Heart right ventricle (tissue), 16 donors: Measurements from ENCODE around the gene CBARP. TPM values are rescaled to one million over a fixed set of nuclear protein-coding genes. Genes with fewer than 3 reads are reported as not detected.

Experiments
- ATAC-seq, 8 donors: fragments of 200-7000 bp; cut with Tn5 transposase; one replicate each; pipeline ENCODE4 v1.9.1; 2020; ENCODE audit warnings: mild to moderate bottlenecking in 8 of 8, moderate library complexity in 8 of 8, moderate number of reproducible peaks in 1 of 8
- DNase-seq, 2 donors: peaks; one replicate each; pipeline ENCODE4 v3.0.0-alpha.2; 2020
- H3K27ac ChIP-seq, 10 donors: fragments of 200-600 bp; sonication (generic) in 2 of 10; one replicate each; pipeline versions ENCODE4 v1.5.0 to v1.8.0; 2020 to 2022; ENCODE audit warnings: mild to moderate bottlenecking in 3 of 10
- H3K27me3 ChIP-seq, 7 donors: fragments of 200-600 bp; one replicate each; pipeline ENCODE4 v1.8.0; 2021 to 2022; ENCODE audit warnings: mild to moderate bottlenecking in 2 of 7
- H3K36me3 ChIP-seq, 9 donors: fragments of 200-600 bp; sonication (generic) in 1 of 9; one replicate each; pipeline versions ENCODE4 v1.5.0 to v1.8.0; 2020 to 2022; ENCODE audit warnings: mild to moderate bottlenecking in 2 of 9
- H3K4me1 ChIP-seq, 9 donors: fragments of 200-600 bp; sonication (generic) in 1 of 9; one replicate each; pipeline versions ENCODE4 v1.5.0 to v1.8.0; 2020 to 2022; ENCODE audit warnings: mild to moderate bottlenecking in 4 of 9
- H3K4me3 ChIP-seq, 10 donors: fragments of 200-600 bp; sonication (generic) in 2 of 10; one replicate each; pipeline versions ENCODE4 v1.5.0 to v1.8.0; 2020 to 2022; ENCODE audit warnings: mild to moderate bottlenecking in 7 of 10, moderate library complexity in 2 of 10
- H3K9me3 ChIP-seq, 11 donors: fragments of 200-600 bp in 10 of 11; sonication (generic) in 2 of 11; one replicate each; pipeline versions ENCODE4 v1.5.0 to v1.8.0; 2013 to 2022; ENCODE audit warnings: mild to moderate bottlenecking in 2 of 11, control low read depth in 1 of 11, moderate library complexity in 1 of 11
- CTCF ChIP-seq, 9 donors: fragments of 200-600 bp; sonication (generic) in 2 of 9; IDR thresholded peaks; one replicate each; pipeline versions ENCODE4 v1.5.0 to v1.8.0; 2021 to 2022; ENCODE audit warnings: antibody characterized with exemption in 9 of 9, mild to moderate bottlenecking in 5 of 9, moderate library complexity in 1 of 9
- WGBS, 2 donors: extraction: QIAGEN DNeasy Blood & Tissue Kit; methylation state at CpG; one replicate each; pipeline ENCODE4 v1.1.7; 2013; ENCODE audit warnings: inconsistent platforms in 1 of 2; 5-methylcytosine and 5-hydroxymethylcytosine counted together
- intact Hi-C, 10 donors: fragments of 100-400 bp; cut with DNase I; formaldehyde crosslinking; loops; one replicate each; pipeline versions ENCODE4 v1.11.1 to v1.14.2; 2022
- polyA plus RNA-seq, 2 donors: library from polyadenylated mRNA; stranded (reverse); fragments of 200-250 nt; gene quantifications; one replicate each; pipeline ENCODE4 v1.2.3, GENCODE V29; 2013
- total RNA-seq, 10 donors: library from RNA; stranded (reverse); fragmentation: NEBNext Ultra II Directional in 3 of 10; extraction: Animal tissue kit (Norgen Biotek cat#: 25700) in 3 of 10; gene quantifications; one replicate each; pipeline versions ENCODE4 v1.2.1 to v1.2.4, GENCODE V29; 2021 to 2023
- donor health status: Arrhythmogenic right ventricular cardiomyopathy.
- donor health status: ischemic (EF 13 %, LVEDD 7.1; RV severe dilation, severe dysfunction).
- donor health status: healthy with polysubstance abuse.
- donor health status: DM: no; HTN: yes; CAD: no.
- donor health status: DM: no; HTN: no; CAD: no.
- donor health status: ischemic (EF 25% LVEDD 6.9; RV normal size, moderate dysfunction).
- donor health status: ischemic (EF 25% LVEDD 5.7; RV mildly dilated, moderate dysfunction).
- donor health status: healthy.
- donor health status: DM: yes; HTN: yes; CAD: no.
- donor health status: Ischemic cardiomyopathy.
- donor health status: ischemic (EF 35%, LVEDD 5.7; RV mildly dilated, moderate dysfunction).
- donor health status: nonischemic (EF 11% LVEDD 7.7; RV severe dilation, severe dysfunction).
- donor health status: DM: yes; HTN: yes; CAD: no.
- donor health status: PGD.
- donor health status: ischemic (EF 29% LVEDD 5.4; RV normal size, mild dysfunction).
- donor health status: nonischemic (EF 23%, LVEDD 6.1; RV moderate dilation, normal function).

Gene CBARP
- total and polyA plus RNA-seq, 12 donors = 0.73 to 2.2 (median 1.3) TPM

- no peak for TF ChIP-seq CTCF (IDR thresholded peaks at IDR 0.05)
- H3K27me3 ChIP-seq = no peaks in the 10 kb centered on the region
- no peaks in the 10 kb centered on the region for H3K9me3 ChIP-seq
- ATAC-seq = peak in 6 of 8 donors; percentile 0 to 15 (median 4)
- 26 to 30% methylated on average over 26 to 27 of the region's 28 CpGs for WGBS, 2 donors
- intact Hi-C loops = no loop called here
- H3K36me3 ChIP-seq = peaks cover 0 to 24% (median 13%) of the 10 kb centered on the region in 9 donors
- H3K4me3 ChIP-seq = peak overlapping the region in 9 of 10 donors; percentile 53 to 96 (median 69)
- peaks cover 44 to 84% (median 77%) of the 10 kb centered on the region in 9 donors for H3K4me1 ChIP-seq
- H3K27ac ChIP-seq = peak overlapping the region; percentile 60 to 100 (median 96)
- peak; percentile 64 to 67 for DNase-seq
Observed at GRCh38 chr19:1261798-1262622, 24.2 kb upstream of the CBARP start.

GRCh38 chr19:1261538-1261797 is 23.7 kb upstream of the CBARP start:
- Histone ChIP-seq H3K4me1 (peaks cover 43 to 84% (median 78%) of the 10 kb centered on the region in 9 donors), H3K9me3 (no peaks in the 10 kb centered on the region), H3K4me3 (peak overlapping the region in 9 of 10 donors; percentile 53 to 96 (median 69)), H3K27ac (peak overlapping the region; percentile 60 to 100 (median 96)), H3K36me3 (peaks cover 0 to 29% (median 18%) of the 10 kb centered on the region in 9 donors), H3K27me3 (no peaks in the 10 kb centered on the region)
- intact Hi-C loops = no loop called here
- ATAC-seq (no peak), DNase-seq (peak in 1 of 2 donors; percentile 38)
- no peak for TF ChIP-seq CTCF (IDR thresholded peaks at IDR 0.05)
- WGBS, 2 donors = 17 to 22% methylated on average over 14 of the region's 14 CpGs

GRCh38 chr19:1260749-1261537 is 23.1 kb upstream of the CBARP start:
- peak overlapping the region in 9 of 10 donors; percentile 53 to 96 (median 69) for H3K4me3 ChIP-seq
- peaks cover 40 to 84% (median 77%) of the 10 kb centered on the region in 9 donors for H3K4me1 ChIP-seq
- DNase-seq = peak; percentile 96 to 99
- intact Hi-C loops = no loop called here
- ATAC-seq = peak; percentile 76 to 90 (median 82)
- 1% methylated on average over 52 to 83 of the region's 83 CpGs for WGBS, 2 donors
- no peaks in the 10 kb centered on the region for H3K27me3 ChIP-seq
- peaks cover under 1 to 34% (median 24%) of the 10 kb centered on the region in 9 donors for H3K36me3 ChIP-seq
- H3K27ac ChIP-seq = peak overlapping the region; percentile 85 to 100 (median 98)
- no peaks in the 10 kb centered on the region for H3K9me3 ChIP-seq
- no peak for TF ChIP-seq CTCF (IDR thresholded peaks at IDR 0.05)
